GM21723 (cell line): ENCODE data around the gene CLCNKA.
"Not testable (repeated sequence)": the region's sequence is repeated elsewhere in the genome, so short reads cannot be mapped to it uniquely, and the experiment has no call there.

Experiments
- ATAC-seq: cut with Tn5 transposase; IDR thresholded peaks from one replicate; pipeline ENCODE4 v1.9.1; 2021; ENCODE audit warnings: mild to moderate bottlenecking, moderate library complexity; ENCODE audit not compliant: unreplicated experiment

The CLCNKA gene

GRCh38 chr1:15997076-15997585 is 24.7 kb upstream of the CLCNKA start:
- ATAC-seq, result no peak

- ATAC-seq, result no peak
Measured at GRCh38 chr1:15997637-15998280, 24.1 kb upstream of the CLCNKA start.

- ATAC-seq, result no peak
Measured at GRCh38 chr1:15998929-15999328, 22.9 kb upstream of the CLCNKA start.

- not testable (repeated sequence) for ATAC-seq
Measured at GRCh38 chr1:16001274-16001673, 20.6 kb upstream of the CLCNKA start.

GRCh38 chr1:16005597-16005996 is 16.2 kb upstream of the CLCNKA start:
- ATAC-seq, result no peak

GRCh38 chr1:16006010-16006409 is 15.8 kb upstream of the CLCNKA start:
- ATAC-seq, result no peak

GRCh38 chr1:16006552-16007485 is 15.0 kb upstream of the CLCNKA start:
- ATAC-seq, result no peak

- no peak for ATAC-seq
Measured at GRCh38 chr1:16007671-16008341, 14.0 kb upstream of the CLCNKA start.

- no peak for ATAC-seq
Measured at GRCh38 chr1:16009030-16009460, 12.8 kb upstream of the CLCNKA start.

- ATAC-seq, result no peak
Measured at GRCh38 chr1:16009678-16010077, 12.2 kb upstream of the CLCNKA start.

- ATAC-seq, result no peak
Measured at GRCh38 chr1:16010837-16011236, 11.0 kb upstream of the CLCNKA start.

- ATAC-seq, result no peak
Measured at GRCh38 chr1:16011936-16012589, 9.8 kb upstream of the CLCNKA start.

- peak; percentile 39 for ATAC-seq
Measured at GRCh38 chr1:16012590-16013219, 9.1 kb upstream of the CLCNKA start.

GRCh38 chr1:16013220-16013907 is 8.5 kb upstream of the CLCNKA start:
- ATAC-seq, result peak; percentile 47

GRCh38 chr1:16013908-16014258 is 8.0 kb upstream of the CLCNKA start:
- ATAC-seq, result no peak

- ATAC-seq, result no peak
Measured at GRCh38 chr1:16014509-16015482, 7.0 kb upstream of the CLCNKA start.

- no peak for ATAC-seq
Measured at GRCh38 chr1:16015491-16015890, 6.3 kb upstream of the CLCNKA start.

- ATAC-seq, result no peak
Measured at GRCh38 chr1:16015960-16016901, 5.6 kb upstream of the CLCNKA start.
